Measurements from ENCODE around the gene BANF1. TPM values are rescaled to one million over a fixed set of nuclear protein-coding genes. Genes with fewer than 3 reads are reported as not detected.

The BANF1 gene
- total and polyA plus RNA-seq, 9 of the 15 experiments (the other 6 are each of a cell fraction or from before 2014, with no cell fraction given) = 108 to 651 (median 263) TPM

GRCh38 chr11:65961267-65962140, 40.8 kb upstream of the BANF1 start, which contains the start of gene SART1 (continued):
- TF ChIP-seq BCLAF1 (IDR thresholded peaks at IDR 0.05; ENCODE audit: borderline replicate concordance in 1 of 2, control insufficient read depth in 1 of 2, low read depth in 2 of 2, low read length in 1 of 2) (no peak), SIN3B (IDR thresholded peaks at IDR 0.05; ENCODE audit: low read depth) (peak; percentile 93), MTF1 (CRISPR knock-in tag; IDR thresholded peaks at IDR 0.05; ENCODE audit: borderline replicate concordance) (no peak), NR3C1 (CRISPR knock-in tag; IDR thresholded peaks at IDR 0.05) (no peak), TGIF2 (CRISPR knock-in tag; IDR thresholded peaks at IDR 0.05) (peak; percentile 83), C11orf30 (IDR thresholded peaks at IDR 0.05; ENCODE audit: low read depth) (peak; percentile 96), TAF9B (IDR thresholded peaks at IDR 0.05; ENCODE audit: partially characterized antibody) (peak; percentile 81), MNT (conservative IDR thresholded peaks at IDR 0.05) (peak; percentile 88 to 95), SFPQ (IDR thresholded peaks at IDR 0.05; ENCODE audit: low read depth, low read length) (no peak), CBFA2T2 (conservative IDR thresholded peaks at IDR 0.05) (no peak), TARDBP (IDR thresholded peaks at IDR 0.05) (no peak), CBX2 (IDR thresholded peaks at IDR 0.05; ENCODE audit: insufficient read depth, low read length, poor library complexity, severe bottlenecking) (no peak), ZNF41 (CRISPR knock-in tag; conservative IDR thresholded peaks at IDR 0.05) (no peak), TRIM28 (IDR thresholded peaks at IDR 0.05) (no peak), SMARCB1 (IDR thresholded peaks at IDR 0.05; ENCODE audit: insufficient read length, low read depth) (no peak), PCBP1 (IDR thresholded peaks at IDR 0.05; ENCODE audit: low read depth, low read length, poor library complexity, severe bottlenecking) (peak; percentile 66), NR4A1 (CRISPR knock-in tag; IDR thresholded peaks at IDR 0.05) (peak; percentile 71; the same call in 1 of the 2 replicates), NR4A1 (tag; IDR thresholded peaks at IDR 0.05) (no peak), ZNF589 (CRISPR knock-in tag; IDR thresholded peaks at IDR 0.05; ENCODE audit: low read depth) (0 out of 2 replicates have a peak, but pooled peaks have one; percentile 24), FOXJ2 (tag; IDR thresholded peaks at IDR 0.05) (peak; percentile 67), PTRF (tag; IDR thresholded peaks at IDR 0.05) (no peak)
